ENCODE results near the gene FIZ1.
A peak's percentile ranks its signal among the peaks of the same experiment; 100 is the strongest.

Gene FIZ1

DNA sequence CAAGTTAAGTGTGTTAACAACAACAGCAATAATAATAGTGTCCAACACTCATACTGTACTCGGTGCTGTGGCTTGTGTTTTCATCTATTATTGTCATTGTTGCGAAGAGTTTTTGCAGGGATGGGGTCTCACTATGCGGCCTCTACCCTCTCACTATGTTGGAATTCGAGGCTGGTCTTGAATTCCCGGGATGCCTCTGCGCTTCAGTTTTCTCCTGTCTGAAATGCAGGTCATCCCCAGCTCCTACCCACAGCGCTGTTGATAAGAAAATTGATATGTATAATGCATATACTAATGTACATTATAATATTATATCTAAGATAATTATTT, 49.0 kb downstream of the FIZ1 start:
- DNase-seq (ENCODE audit: low read depth): no peak
- TF ChIP-seq, protein P1, sequence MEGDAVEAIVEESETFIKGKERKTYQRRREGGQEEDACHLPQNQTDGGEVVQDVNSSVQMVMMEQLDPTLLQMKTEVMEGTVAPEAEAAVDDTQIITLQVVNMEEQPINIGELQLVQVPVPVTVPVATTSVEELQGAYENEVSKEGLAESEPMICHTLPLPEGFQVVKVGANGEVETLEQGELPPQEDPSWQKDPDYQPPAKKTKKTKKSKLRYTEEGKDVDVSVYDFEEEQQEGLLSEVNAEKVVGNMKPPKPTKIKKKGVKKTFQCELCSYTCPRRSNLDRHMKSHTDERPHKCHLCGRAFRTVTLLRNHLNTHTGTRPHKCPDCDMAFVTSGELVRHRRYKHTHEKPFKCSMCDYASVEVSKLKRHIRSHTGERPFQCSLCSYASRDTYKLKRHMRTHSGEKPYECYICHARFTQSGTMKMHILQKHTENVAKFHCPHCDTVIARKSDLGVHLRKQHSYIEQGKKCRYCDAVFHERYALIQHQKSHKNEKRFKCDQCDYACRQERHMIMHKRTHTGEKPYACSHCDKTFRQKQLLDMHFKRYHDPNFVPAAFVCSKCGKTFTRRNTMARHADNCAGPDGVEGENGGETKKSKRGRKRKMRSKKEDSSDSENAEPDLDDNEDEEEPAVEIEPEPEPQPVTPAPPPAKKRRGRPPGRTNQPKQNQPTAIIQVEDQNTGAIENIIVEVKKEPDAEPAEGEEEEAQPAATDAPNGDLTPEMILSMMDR (IDR thresholded peaks at IDR 0.05; ENCODE audit: control insufficient read depth, insufficient read depth, low read depth, low read length, missing control alignments): no peak
- H3K4me3 ChIP-seq (ENCODE audit: control insufficient read depth, low read depth, low read length): no peak overlapping the region

DNA sequence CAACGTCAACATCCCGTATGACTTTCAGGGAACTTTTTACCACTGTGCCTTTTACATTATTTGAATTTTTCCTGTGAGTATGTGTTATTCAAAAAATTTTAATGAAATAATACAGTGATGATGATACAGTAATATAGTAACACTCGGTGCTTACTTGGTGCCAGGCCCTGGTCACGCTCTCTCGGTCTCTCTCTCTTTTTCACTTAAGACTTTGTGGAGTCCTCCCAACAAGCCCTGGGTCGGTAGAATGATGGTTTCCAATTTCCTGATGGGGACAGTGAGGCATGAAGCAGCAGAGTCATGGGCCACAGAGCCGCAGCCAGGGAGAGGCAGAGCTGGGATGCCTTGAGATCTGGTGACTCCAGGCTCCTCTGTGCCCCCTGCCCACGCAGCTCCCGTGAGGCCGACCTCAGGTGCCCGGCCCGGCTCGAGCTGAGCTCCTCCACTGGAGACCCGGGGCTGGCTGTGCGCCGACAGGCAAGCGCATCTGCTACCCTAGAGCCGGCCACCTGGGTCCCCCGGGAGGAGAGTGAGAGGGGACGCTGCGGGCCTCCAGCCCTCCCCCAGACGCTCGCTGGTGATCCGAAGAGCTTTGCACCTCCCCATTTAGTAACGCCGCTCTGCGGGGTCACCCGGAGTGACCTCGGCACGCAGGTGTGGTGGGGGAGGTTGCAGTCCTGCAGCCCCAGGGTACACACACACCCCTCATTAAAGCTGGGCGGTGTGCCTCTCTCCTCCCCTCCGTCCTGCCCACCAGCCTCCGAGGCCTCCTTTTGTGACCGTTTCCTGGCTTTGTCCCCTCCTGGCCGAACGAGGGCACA, 49.6 kb downstream of the FIZ1 start:
- peak; percentile 81 for DNase-seq (ENCODE audit: low read depth)
- peak overlapping the region; percentile 1 for H3K4me3 ChIP-seq (ENCODE audit: control insufficient read depth, low read depth, low read length)

DNA sequence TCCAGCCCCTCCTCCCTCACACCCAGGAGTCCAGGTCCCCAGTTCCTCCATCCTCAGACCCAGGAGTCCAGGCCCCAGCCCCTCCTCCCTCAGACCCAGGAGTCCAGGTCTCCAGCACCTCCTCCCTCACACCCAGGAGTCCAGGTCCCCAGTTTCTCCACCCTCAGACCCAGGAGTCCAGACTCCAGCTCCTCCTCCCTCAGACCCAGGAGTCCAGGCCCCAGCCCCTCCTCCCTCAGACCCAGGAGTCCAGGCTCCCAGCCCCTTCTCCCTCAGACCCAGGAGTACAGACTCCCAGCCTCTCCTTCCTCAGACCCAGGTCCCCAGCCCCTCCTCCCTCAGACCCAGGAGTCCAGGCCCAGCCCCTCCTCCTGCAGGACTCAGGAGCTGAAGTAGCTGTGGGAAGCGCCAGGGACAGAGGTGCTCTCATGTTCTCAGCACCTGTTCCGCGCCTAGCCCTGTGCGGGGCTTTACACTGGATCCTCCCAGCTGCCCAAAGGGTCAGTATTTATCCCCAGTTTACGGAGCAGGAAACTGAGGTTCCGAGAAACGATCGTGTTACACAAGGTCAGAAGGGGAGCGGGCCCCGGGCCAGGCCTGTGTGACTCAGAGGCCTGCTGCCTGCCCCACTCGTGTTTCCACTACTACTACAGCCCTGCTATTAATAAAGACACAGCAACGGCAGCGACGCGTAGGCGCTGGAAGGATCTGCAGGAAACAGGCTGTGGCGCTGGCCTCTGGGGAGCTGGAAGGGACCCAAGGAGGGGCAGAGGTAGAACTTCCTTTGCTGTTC, 52.3 kb downstream of the FIZ1 start:
- H3K4me3 ChIP-seq (ENCODE audit: control insufficient read depth, low read depth, low read length): no peak overlapping the region
- peak; percentile 49 for DNase-seq (ENCODE audit: low read depth)
- TF ChIP-seq, protein P1 (IDR thresholded peaks at IDR 0.05; ENCODE audit: control insufficient read depth, insufficient read depth, low read depth, low read length, missing control alignments): no peak

More for the DNA sequence above, 49.6 kb downstream of the FIZ1 start:
- TF ChIP-seq, protein P1 (IDR thresholded peaks at IDR 0.05; ENCODE audit: control insufficient read depth, insufficient read depth, low read depth, low read length, missing control alignments): no peak

DNA sequence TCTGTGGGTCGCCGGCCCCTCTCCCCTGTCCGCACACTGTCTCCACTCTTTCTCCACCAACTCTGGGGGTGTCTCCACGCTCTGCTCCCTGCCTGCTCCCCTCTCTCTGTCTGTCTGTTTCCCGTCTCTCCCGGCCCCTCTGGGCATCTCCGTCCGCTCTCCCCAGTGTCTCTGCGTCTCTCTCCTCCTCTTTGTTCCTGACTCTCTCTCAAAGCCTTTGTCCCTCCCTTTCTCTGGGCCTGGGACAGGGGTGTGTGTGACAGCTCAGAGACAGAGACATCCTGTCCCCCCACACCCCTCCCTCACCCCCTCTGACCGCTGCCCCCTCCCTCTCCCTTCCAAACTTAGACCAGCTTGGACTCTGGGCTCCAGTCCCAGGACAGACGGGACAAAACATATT, 53.3 kb downstream of the FIZ1 start:
- no peak for DNase-seq (ENCODE audit: low read depth)
- TF ChIP-seq, protein P1 (IDR thresholded peaks at IDR 0.05; ENCODE audit: control insufficient read depth, insufficient read depth, low read depth, low read length, missing control alignments): no peak
- no peak overlapping the region for H3K4me3 ChIP-seq (ENCODE audit: control insufficient read depth, low read depth, low read length)

DNA sequence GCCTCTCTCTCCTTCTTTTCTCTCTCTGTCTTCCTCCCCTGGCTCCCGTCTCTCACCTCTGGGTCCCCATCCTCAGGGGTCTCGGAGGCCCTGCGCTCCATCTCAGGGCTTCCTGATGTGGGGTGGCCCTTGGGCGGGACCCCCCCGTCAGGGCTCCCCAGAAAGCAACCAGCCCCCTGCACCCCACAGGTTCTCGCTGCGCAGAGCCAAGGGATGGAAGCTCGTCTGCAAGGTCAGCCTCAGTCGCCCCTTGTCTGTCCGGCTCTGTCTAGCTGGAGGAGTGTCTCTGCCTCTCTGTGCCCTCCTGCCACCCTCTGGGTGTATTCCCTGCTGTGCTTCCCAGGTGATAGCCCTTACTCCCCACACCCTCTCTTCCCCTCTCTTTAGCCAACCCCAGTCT, 53.9 kb downstream of the FIZ1 start, which contains the start of gene SBK3:
TSS of gene SBK3 (minus strand) at position 101 of the 400 bp plus-strand sequence. CDS start at position 101, 0 bp downstream.
- TF ChIP-seq, protein P1 (IDR thresholded peaks at IDR 0.05; ENCODE audit: control insufficient read depth, insufficient read depth, low read depth, low read length, missing control alignments): no peak
- DNase-seq (ENCODE audit: low read depth): no peak
- no peak within 1 kb of the TSS for H3K4me3 ChIP-seq (ENCODE audit: control insufficient read depth, low read depth, low read length)

DNA sequence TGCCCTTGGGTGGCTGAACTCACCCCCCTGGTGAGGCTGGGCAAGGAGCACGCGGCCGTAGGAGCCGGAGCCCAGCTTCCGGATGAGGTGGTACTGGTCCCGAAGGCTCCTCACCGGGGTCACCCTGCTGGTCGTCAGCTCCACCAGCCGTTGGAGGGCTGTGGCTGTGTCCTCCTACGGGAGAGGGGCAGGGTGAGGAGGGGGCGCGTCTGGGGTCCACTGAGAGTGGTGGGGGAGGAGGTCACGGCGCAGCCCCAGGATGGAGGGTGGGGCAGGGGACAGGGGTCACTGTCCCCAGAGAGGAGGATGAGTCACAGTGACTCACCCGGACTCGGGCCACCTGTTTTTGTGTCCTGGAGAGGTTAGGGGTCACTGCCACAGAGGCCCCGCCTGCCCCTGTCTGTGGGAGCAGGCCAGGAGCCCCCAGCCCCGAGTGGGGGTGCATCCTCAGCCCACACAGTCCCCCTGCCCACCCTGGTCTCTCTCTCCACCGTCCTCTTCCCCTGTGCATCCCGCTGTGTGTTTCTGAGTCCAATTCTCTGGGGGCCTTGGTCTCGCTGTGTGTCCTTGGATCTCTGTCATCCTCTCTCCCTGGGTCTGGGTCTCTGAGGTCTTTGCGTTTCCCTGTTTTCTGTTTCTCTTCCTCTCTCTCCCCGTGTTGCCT, 54.4 kb downstream of the FIZ1 start:
- H3K4me3 ChIP-seq (ENCODE audit: control insufficient read depth, low read depth, low read length): no peak overlapping the region
- TF ChIP-seq, protein P1 (IDR thresholded peaks at IDR 0.05; ENCODE audit: control insufficient read depth, insufficient read depth, low read depth, low read length, missing control alignments): no peak
- no peak for DNase-seq (ENCODE audit: low read depth)

Data from AG09309 (cell line).